GM12872 (cell line): ENCODE measurements around the gene TSC2.
A peak's percentile ranks its signal among the peaks of the same experiment; 100 is the strongest.

ENCODE experiments used
- CTCF ChIP-seq: IDR thresholded peaks from 3 replicates; pipeline ENCODE4 v1.5.1; 2011; ENCODE audit warnings: low read depth, mild to moderate bottlenecking, low read length, moderate library complexity; ENCODE audit not compliant: insufficient read depth

TSC2 gene

GRCh38 chr16:2023092-2024031 lies 24.4 kb upstream of the TSC2 start:
- TF ChIP-seq CTCF: peak; percentile 98

GRCh38 chr16:2024032-2024420 lies 23.8 kb upstream of the TSC2 start:
- no peak for TF ChIP-seq CTCF

- TF ChIP-seq CTCF: no peak
Observed at GRCh38 chr16:2025251-2025650, 22.5 kb upstream of the TSC2 start.

GRCh38 chr16:2025878-2026460 lies 21.8 kb upstream of the TSC2 start:
- TF ChIP-seq CTCF: no peak

- no peak for TF ChIP-seq CTCF
Observed at GRCh38 chr16:2026461-2027023, 21.2 kb upstream of the TSC2 start, which contains the start of gene NHERF2. Gene NHERF2, plus strand, starts transcription at chr16:2026902. Its CDS starts 104 bp downstream, at chr16:2027006.

- no peak for TF ChIP-seq CTCF
Observed at GRCh38 chr16:2027024-2028010, 20.5 kb upstream of the TSC2 start.
